Measurements from ENCODE around the gene PGC. TPM values are rescaled to one million over a fixed set of nuclear protein-coding genes. Genes with fewer than 3 reads are reported as not detected.

The PGC gene
- total and polyA plus RNA-seq, 9 of the 15 experiments (the other 6 are each of a cell fraction or from before 2014, with no cell fraction given), result 0.17 to 0.40 TPM; not detected in 7

- TF ChIP-seq, protein P1, sequence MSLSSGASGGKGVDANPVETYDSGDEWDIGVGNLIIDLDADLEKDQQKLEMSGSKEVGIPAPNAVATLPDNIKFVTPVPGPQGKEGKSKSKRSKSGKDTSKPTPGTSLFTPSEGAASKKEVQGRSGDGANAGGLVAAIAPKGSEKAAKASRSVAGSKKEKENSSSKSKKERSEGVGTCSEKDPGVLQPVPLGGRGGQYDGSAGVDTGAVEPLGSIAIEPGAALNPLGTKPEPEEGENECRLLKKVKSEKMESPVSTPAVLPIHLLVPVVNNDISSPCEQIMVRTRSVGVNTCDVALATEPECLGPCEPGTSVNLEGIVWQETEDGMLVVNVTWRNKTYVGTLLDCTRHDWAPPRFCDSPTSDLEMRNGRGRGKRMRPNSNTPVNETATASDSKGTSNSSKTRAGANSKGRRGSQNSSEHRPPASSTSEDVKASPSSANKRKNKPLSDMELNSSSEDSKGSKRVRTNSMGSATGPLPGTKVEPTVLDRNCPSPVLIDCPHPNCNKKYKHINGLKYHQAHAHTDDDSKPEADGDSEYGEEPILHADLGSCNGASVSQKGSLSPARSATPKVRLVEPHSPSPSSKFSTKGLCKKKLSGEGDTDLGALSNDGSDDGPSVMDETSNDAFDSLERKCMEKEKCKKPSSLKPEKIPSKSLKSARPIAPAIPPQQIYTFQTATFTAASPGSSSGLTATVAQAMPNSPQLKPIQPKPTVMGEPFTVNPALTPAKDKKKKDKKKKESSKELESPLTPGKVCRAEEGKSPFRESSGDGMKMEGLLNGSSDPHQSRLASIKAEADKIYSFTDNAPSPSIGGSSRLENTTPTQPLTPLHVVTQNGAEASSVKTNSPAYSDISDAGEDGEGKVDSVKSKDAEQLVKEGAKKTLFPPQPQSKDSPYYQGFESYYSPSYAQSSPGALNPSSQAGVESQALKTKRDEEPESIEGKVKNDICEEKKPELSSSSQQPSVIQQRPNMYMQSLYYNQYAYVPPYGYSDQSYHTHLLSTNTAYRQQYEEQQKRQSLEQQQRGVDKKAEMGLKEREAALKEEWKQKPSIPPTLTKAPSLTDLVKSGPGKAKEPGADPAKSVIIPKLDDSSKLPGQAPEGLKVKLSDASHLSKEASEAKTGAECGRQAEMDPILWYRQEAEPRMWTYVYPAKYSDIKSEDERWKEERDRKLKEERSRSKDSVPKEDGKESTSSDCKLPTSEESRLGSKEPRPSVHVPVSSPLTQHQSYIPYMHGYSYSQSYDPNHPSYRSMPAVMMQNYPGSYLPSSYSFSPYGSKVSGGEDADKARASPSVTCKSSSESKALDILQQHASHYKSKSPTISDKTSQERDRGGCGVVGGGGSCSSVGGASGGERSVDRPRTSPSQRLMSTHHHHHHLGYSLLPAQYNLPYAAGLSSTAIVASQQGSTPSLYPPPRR (CRISPR knock-in tag; IDR thresholded peaks at IDR 0.05; ENCODE audit: borderline replicate concordance), result 0 out of 2 replicates have a peak, but pooled peaks have one; percentile 83
- TF ChIP-seq CCAR2 (IDR thresholded peaks at IDR 0.05; ENCODE audit: low read depth, low read length) (no peak), STAG1 (CRISPR knock-in tag; IDR thresholded peaks at IDR 0.05; ENCODE audit: borderline replicate concordance) (peak; percentile 63; the same call in 1 of the 2 replicates), TBP (optimal IDR thresholded peaks at IDR 0.05; ENCODE audit: low read depth, low read length) (peak; percentile 28), ZBED1 (IDR thresholded peaks at IDR 0.05) (0 out of 2 replicates have a peak, but pooled peaks have one; percentile 40), ZBTB17 (CRISPR knock-in tag; IDR thresholded peaks at IDR 0.05) (peak; percentile 15; the same call in 1 of the 2 replicates), CTBP1 (IDR thresholded peaks at IDR 0.05; ENCODE audit: borderline replicate concordance) (peak; percentile 88), CBX8 (IDR thresholded peaks at IDR 0.05; ENCODE audit: borderline replicate concordance, extremely low read depth, low read depth, low read length, poor library complexity, severe bottlenecking) (no peak), E2F6 (IDR thresholded peaks at IDR 0.05; ENCODE audit: borderline replicate concordance in 1 of 2, extremely low read depth in 1 of 2, insufficient read depth in 1 of 2, insufficient read length in 1 of 2, low read depth in 1 of 2, low read length in 1 of 2, poor library complexity in 1 of 2, severe bottlenecking in 1 of 2) (peak; percentile 9 to 86), RB1 (IDR thresholded peaks at IDR 0.05; ENCODE audit: low read depth) (peak; percentile 97), USF1 (CRISPR knock-in tag; IDR thresholded peaks at IDR 0.05) (peak; percentile 19; the same call in 1 of the 2 replicates), ZFP91 (CRISPR knock-in tag; IDR thresholded peaks at IDR 0.05) (peak; percentile 60; the same call in 1 of the 2 replicates), SIN3A (IDR thresholded peaks at IDR 0.05; ENCODE audit: borderline replicate concordance in 2 of 2, control insufficient read depth in 1 of 2, low read depth in 2 of 2, low read length in 2 of 2) (peak in 1 of 2 experiments; percentile 51; a peak in 2 of 4 replicates), RBM34 (IDR thresholded peaks at IDR 0.05; ENCODE audit: borderline replicate concordance, insufficient read depth, low read length) (0 out of 2 replicates have a peak, but pooled peaks have one; percentile 50)
These were observed 39.4 kb upstream of the PGC start (continued) for GRCh38 chr6:41786451-41787218.
